CD4-positive, CD25-positive, alpha-beta regulatory T cell (primary cell): Measurements from ENCODE around the gene RNMT. TPM values are rescaled to one million over a fixed set of nuclear protein-coding genes. Genes with fewer than 3 reads are reported as not detected.
A peak's percentile ranks its signal among the peaks of the same experiment; 100 is the strongest.
"Not testable (repeated sequence)": the region's sequence is repeated elsewhere in the genome, so short reads cannot be mapped to it uniquely, and the experiment has no call there.

Experiments used
- ATAC-seq, 2 donors: fragments of 150-1000 bp; cut with Tn5 transposase; one replicate each; pipeline ENCODE4 v1.10.0; 2021; ENCODE audit warnings: low read depth in 2 of 2, moderate number of reproducible peaks in 2 of 2, moderate library complexity in 1 of 2
- DNase-seq, 3 donors: peaks; one replicate each; pipeline versions ENCODE4 v3.0.0 to v3.0.0-alpha.2; 2012 to 2022; ENCODE audit warnings: mixed read lengths in 1 of 3
- H3K27ac ChIP-seq: one replicate; pipeline ENCODE4 v1.7.0; 2013; ENCODE audit warnings: mild to moderate bottlenecking, low read length; ENCODE audit not compliant: insufficient read depth, poor library complexity, severe bottlenecking
- H3K27me3 ChIP-seq: one replicate; pipeline ENCODE4 v1.7.0; 2013; ENCODE audit warnings: low read length; ENCODE audit not compliant: control insufficient read depth, insufficient read depth
- H3K36me3 ChIP-seq: one replicate; pipeline ENCODE4 v1.7.0; 2013; ENCODE audit warnings: mild to moderate bottlenecking, low read length, moderate library complexity; ENCODE audit not compliant: control insufficient read depth, insufficient read depth
- H3K4me1 ChIP-seq: 2 replicates; pipeline ENCODE4 v1.7.0; 2013; ENCODE audit warnings: mild to moderate bottlenecking, low read length; ENCODE audit not compliant: insufficient read depth, control insufficient read depth, poor library complexity, severe bottlenecking
- H3K4me3 ChIP-seq: one replicate; pipeline ENCODE4 v1.7.0; 2013; ENCODE audit warnings: low read depth, mild to moderate bottlenecking, low read length, moderate library complexity
- H3K9me3 ChIP-seq, 2 experiments: 1 replicate in 1 of 2; 2 replicates in 1 of 2; pipeline ENCODE4 v1.7.0; 2013; ENCODE audit warnings: low read length in 2 of 2, mild to moderate bottlenecking in 1 of 2, moderate library complexity in 1 of 2; ENCODE audit not compliant: control insufficient read depth in 2 of 2
- H3K27ac Mint-ChIP-seq, 3 donors: one replicate each; pipeline ENCODE4 v1.8.0; 2020 to 2022; ENCODE audit warnings: mild to moderate bottlenecking in 3 of 3, mixed read lengths in 3 of 3, moderate library complexity in 2 of 3
- H3K27me3 Mint-ChIP-seq: one replicate; pipeline ENCODE4 v1.8.0; 2022; ENCODE audit warnings: mild to moderate bottlenecking, mixed read lengths
- H3K36me3 Mint-ChIP-seq: one replicate; pipeline ENCODE4 v1.8.0; 2020; ENCODE audit warnings: mixed read lengths
- H3K4me1 Mint-ChIP-seq, 4 donors: one replicate each; pipeline ENCODE4 v1.8.0; 2020 to 2022; ENCODE audit warnings: mixed read lengths in 4 of 4, mild to moderate bottlenecking in 1 of 4
- H3K4me3 Mint-ChIP-seq, 4 donors: one replicate each; pipeline ENCODE4 v1.8.0; 2020 to 2022; ENCODE audit warnings: mild to moderate bottlenecking in 4 of 4, mixed read lengths in 4 of 4, moderate library complexity in 3 of 4
- H3K9me3 Mint-ChIP-seq, 7 donors: one replicate each; pipeline ENCODE4 v1.8.0; 2020 to 2022; ENCODE audit warnings: mixed read lengths in 7 of 7, mild to moderate bottlenecking in 3 of 7, moderate library complexity in 2 of 7
- polyA plus RNA-seq, 4 donors: library from polyadenylated mRNA; unstranded; fragments of 300-500 nt; fragmentation: Illumina TruSeq; gene quantifications; one replicate each; pipeline ENCODE4 v1.2.3, GENCODE V29; 2021
- total RNA-seq: library from RNA; stranded (reverse); gene quantifications from one replicate; pipeline ENCODE4 v1.2.3, GENCODE V29; 2022

RNMT gene
- total and polyA plus RNA-seq, 5 donors from 2014 or later = 52.8 to 122 (median 73.2) TPM

DNA sequence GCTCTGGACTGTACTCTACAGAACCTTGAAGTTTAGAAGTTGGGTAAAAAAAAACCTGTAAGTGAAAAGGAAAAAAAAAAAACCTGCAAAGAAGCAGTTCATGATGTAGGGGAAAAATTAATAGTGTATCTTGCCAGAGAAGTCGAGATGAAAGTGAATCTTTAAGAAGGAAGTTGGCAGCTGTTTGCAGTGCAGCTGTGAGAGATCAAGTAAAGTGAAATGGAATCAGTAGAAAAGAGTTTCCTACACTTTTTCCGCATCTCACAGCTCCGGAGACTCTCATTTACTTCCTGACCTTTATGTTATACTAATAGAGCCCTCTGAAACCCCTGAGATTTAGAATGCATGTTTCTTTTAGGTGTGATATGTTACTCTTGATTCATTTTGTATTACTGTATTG lies 19.2 kb downstream of the RNMT start:
- H3K27me3 Mint-ChIP-seq = no peaks in the 10 kb centered on the region
- no peak overlapping the region for H3K4me3 Mint-ChIP-seq
- ATAC-seq (no peak), DNase-seq (no peak)
- Histone ChIP-seq H3K9me3 (no peaks in the 10 kb centered on the region), H3K4me1 (no peaks in the 10 kb centered on the region), H3K27me3 (no peaks in the 10 kb centered on the region), H3K36me3 (peaks cover 81% of the 10 kb centered on the region), H3K27ac (no peak overlapping the region), H3K4me3 (no peak overlapping the region)
- H3K4me1 Mint-ChIP-seq = peaks cover 3 to 11% (median 9%) of the 10 kb centered on the region in 4 donors
- H3K27ac Mint-ChIP-seq = peak overlapping the region in 1 of 3 donors; percentile 2
- H3K9me3 Mint-ChIP-seq = no peaks in the 10 kb centered on the region
- peaks cover 69% of the 10 kb centered on the region for H3K36me3 Mint-ChIP-seq

DNA sequence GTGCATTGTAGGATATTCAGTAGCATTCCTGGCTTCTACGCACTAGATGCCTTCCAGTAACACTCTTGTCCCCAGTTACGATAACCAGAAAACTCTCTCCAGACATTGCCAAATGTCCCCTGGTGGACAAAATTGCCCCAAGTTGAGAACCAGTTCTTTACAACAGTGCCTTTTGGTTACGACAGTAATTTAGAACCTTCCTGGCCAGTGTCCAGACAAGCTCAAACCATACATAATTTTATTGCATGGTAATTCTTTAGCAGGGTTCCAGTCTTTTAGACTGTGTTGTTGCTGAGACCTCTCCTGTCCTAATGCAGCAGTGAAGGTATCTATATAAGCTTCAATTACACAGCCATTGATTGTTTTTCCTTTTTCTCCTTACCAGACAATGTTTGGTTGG lies 20.2 kb downstream of the RNMT start:
- Mint-ChIP-seq H3K27me3 (no peaks in the 10 kb centered on the region), H3K36me3 (peaks cover 75% of the 10 kb centered on the region), H3K4me3 (no peak overlapping the region), H3K4me1 (peaks cover 3 to 11% (median 9%) of the 10 kb centered on the region in 4 donors), H3K9me3 (peaks cover 0 to 2% (median 0%) of the 10 kb centered on the region in 7 donors), H3K27ac (no peak overlapping the region)
- ATAC-seq (no peak), DNase-seq (no peak)
- no peaks in the 10 kb centered on the region for H3K9me3 ChIP-seq
- no peaks in the 10 kb centered on the region for H3K27me3 ChIP-seq
- no peak overlapping the region for H3K4me3 ChIP-seq
- no peaks in the 10 kb centered on the region for H3K4me1 ChIP-seq
- no peak overlapping the region for H3K27ac ChIP-seq
- peaks cover 72% of the 10 kb centered on the region for H3K36me3 ChIP-seq

DNA sequence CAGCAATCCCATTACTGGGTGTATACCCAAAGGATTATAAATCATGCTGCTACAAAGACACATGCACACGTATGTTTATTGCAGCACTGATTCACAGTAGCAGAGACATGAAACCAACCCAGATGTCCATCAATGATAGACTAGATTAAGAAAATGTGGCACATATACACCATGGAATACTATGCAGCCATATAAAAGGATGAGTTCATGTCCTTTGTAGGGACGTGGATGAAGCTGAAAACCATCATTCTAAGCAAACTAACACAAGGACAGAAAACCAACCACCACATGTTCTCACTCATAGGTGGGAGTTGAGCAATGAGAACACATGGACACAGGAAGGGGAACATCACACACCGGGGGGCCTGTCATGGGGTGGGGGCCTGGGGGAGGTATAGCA lies 25.1 kb downstream of the RNMT start:
- ATAC-seq, H3K27ac ChIP-seq, H3K27me3 ChIP-seq, H3K4me1 Mint-ChIP-seq, H3K9me3 ChIP-seq, DNase-seq, H3K4me3 ChIP-seq, H3K9me3 Mint-ChIP-seq, H3K4me1 ChIP-seq, H3K27me3 Mint-ChIP-seq: not testable (repeated sequence)
- H3K36me3 ChIP-seq = peaks cover 75% of the 10 kb centered on the region
- Mint-ChIP-seq H3K36me3 (peaks cover 80% of the 10 kb centered on the region), H3K4me3 (peak overlapping the region in 1 of 4 donors; percentile 11), H3K27ac (peak overlapping the region in 1 of 3 donors; percentile 40)

DNA sequence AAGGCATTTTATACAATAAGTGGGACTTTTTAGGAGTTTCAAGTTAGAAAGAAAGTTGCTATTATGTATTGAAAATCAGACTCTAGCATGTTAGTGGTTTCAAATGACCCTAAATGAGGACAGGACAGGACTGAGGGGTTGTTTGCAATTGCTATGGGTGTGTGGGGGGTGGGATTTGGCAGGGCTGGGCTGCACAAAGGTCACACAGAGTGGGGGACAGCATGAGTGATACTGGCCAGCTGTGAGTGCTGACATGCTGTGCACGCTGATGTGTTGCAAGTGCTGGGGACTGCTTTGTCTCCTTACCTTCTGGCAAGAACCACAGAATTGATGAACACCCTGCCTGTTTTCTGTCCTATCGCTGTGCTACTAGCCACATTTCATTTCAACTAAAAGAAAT lies 29.8 kb downstream of the RNMT start:
- no peak overlapping the region for H3K4me3 ChIP-seq
- H3K27ac ChIP-seq = no peak overlapping the region
- no peaks in the 10 kb centered on the region for H3K27me3 ChIP-seq
- H3K36me3 ChIP-seq = peaks cover 73% of the 10 kb centered on the region
- DNase-seq (no peak), ATAC-seq (no peak)
- H3K36me3 Mint-ChIP-seq = peaks cover 77% of the 10 kb centered on the region
- peaks cover 5 to 9% (median 7%) of the 10 kb centered on the region in 4 donors for H3K4me1 Mint-ChIP-seq
- H3K4me3 Mint-ChIP-seq = no peak overlapping the region
- H3K4me1 ChIP-seq = no peaks in the 10 kb centered on the region
- H3K27ac Mint-ChIP-seq = no peak overlapping the region
- H3K9me3 Mint-ChIP-seq = peaks cover 0 to under 1% (median 0%) of the 10 kb centered on the region in 7 donors
- no peaks in the 10 kb centered on the region for H3K27me3 Mint-ChIP-seq
- H3K9me3 ChIP-seq = no peaks in the 10 kb centered on the region

DNA sequence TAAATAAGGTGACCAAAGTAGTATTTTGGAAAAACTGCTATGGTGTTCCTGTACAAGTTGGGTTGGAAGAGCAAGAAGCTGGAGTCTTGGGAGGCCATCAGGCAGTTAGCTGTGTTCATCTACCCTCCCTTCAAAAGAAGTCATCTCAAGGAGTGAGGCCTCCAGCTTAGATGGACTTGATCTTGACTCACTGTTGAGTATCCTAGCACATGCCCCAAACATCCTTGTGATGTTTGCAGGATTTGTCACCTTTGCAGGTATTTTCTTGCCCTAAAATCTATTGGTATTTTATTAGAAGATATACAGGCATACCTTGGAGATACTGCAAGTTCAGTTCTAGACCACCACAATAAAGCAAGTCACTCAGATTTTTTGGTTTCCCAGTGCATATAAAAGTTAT lies 30.2 kb downstream of the RNMT start:
- no peak overlapping the region for H3K27ac ChIP-seq
- DNase-seq = no peak
- H3K9me3 Mint-ChIP-seq = no peaks in the 10 kb centered on the region
- H3K27me3 ChIP-seq = no peaks in the 10 kb centered on the region
- H3K4me1 ChIP-seq = no peaks in the 10 kb centered on the region
- ATAC-seq = no peak
- peaks cover 77% of the 10 kb centered on the region for H3K36me3 Mint-ChIP-seq
- H3K9me3 ChIP-seq = no peaks in the 10 kb centered on the region
- H3K4me1 Mint-ChIP-seq = peaks cover 5 to 11% (median 8%) of the 10 kb centered on the region in 4 donors
- H3K27me3 Mint-ChIP-seq = no peaks in the 10 kb centered on the region
- H3K4me3 Mint-ChIP-seq = no peak overlapping the region
- no peak overlapping the region for H3K4me3 ChIP-seq
- peaks cover 76% of the 10 kb centered on the region for H3K36me3 ChIP-seq
- H3K27ac Mint-ChIP-seq = no peak overlapping the region

DNA sequence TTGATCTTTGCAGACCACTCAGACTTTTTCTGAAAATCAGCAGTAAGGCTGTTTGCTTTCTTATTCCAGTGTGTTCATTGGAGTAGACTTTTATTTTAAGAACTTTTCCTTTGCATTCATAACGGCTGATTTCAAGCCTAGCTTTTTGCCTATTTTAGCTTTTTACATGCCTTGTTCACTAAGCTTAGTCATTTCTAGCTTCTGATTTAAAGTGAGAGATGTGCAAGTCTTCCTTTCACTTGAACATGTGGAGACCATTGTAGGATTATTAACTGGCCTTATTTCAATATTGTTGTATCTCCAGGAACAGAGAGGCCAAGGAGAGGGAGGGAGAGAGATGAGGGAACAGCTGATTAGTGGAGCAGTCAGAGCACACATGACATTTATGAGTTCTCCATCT lies 32.1 kb downstream of the RNMT start:
- Mint-ChIP-seq H3K9me3 (peaks cover 0 to 2% (median 0%) of the 10 kb centered on the region in 7 donors), H3K4me1 (peaks cover 5 to 11% (median 8%) of the 10 kb centered on the region in 4 donors), H3K27ac (no peak overlapping the region), H3K36me3 (peaks cover 86% of the 10 kb centered on the region), H3K4me3 (no peak overlapping the region), H3K27me3 (no peaks in the 10 kb centered on the region)
- Histone ChIP-seq H3K4me1 (no peaks in the 10 kb centered on the region), H3K36me3 (peaks cover 79% of the 10 kb centered on the region), H3K4me3 (no peak overlapping the region), H3K27ac (no peak overlapping the region), H3K9me3 (no peaks in the 10 kb centered on the region), H3K27me3 (no peaks in the 10 kb centered on the region)
- DNase-seq (no peak), ATAC-seq (no peak)

DNA sequence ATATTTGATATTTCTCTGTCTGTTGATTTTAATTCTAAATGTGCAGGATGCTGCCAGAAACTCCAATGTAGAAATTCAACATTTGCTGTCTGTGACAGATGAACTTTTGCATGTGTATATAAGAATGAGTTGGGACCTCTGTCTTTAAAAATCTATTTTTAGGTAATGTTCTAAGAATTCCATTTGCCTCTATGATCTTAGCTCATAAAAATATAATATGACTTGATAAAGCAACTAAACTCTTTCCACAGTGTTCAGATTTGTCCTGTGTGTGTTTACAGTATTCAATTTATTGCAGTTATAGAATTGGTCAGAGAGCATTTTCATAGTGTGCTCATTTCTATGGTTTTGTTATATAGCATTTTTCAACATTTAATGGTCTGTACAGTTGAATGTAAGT lies 33.6 kb downstream of the RNMT start:
- Mint-ChIP-seq H3K36me3 (peaks cover 89% of the 10 kb centered on the region), H3K27ac (no peak overlapping the region), H3K27me3 (no peaks in the 10 kb centered on the region), H3K4me3 (no peak overlapping the region), H3K9me3 (peaks cover 0 to 12% (median 5%) of the 10 kb centered on the region in 7 donors), H3K4me1 (peaks cover 5 to 11% (median 8%) of the 10 kb centered on the region in 4 donors)
- H3K27ac ChIP-seq = no peak overlapping the region
- H3K4me1 ChIP-seq = no peaks in the 10 kb centered on the region
- H3K27me3 ChIP-seq = no peaks in the 10 kb centered on the region
- no peaks in the 10 kb centered on the region for H3K9me3 ChIP-seq
- no peak for ATAC-seq
- no peak overlapping the region for H3K4me3 ChIP-seq
- no peak for DNase-seq
- peaks cover 65% of the 10 kb centered on the region for H3K36me3 ChIP-seq

DNA sequence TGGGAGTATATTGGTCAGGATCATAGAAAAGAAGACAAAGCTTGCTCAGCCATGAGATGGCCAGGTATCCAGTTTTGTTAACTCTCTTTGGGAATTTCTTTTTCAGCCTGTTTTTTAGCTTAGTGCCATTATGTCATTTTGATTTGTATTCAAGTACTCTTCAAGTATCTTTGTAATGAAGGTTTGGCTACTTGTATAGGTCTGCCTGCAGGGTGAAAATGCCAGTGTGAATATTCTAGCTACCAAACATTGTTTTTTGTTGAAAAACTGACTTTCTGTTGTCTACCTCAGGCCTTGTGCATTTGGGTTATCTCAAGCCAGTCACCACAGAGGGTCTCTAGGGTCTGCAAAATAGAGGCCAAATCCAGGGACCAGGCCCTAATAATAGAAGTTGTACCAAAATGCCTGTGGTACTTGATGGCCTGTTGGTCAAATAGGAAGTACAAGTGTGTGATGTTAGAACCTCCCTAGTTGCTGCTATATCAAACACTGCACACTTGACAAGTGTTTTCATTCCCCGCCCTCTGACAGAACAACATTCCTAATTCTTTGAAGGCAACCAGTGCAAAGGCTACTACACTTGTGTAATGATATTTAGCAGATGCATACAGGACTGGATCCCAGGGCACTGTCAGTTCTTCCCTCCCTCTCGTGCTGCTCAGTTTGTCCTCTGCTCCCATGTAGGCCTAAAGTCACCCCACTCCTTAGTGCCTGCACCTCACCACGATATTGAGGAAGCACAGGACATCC lies 36.4 kb downstream of the RNMT start:
- Histone ChIP-seq H3K4me1 (no peaks in the 10 kb centered on the region), H3K27me3 (no peaks in the 10 kb centered on the region), H3K9me3 (peaks cover 8 to 15% of the 10 kb centered on the region in 2 experiments), H3K36me3 (peaks cover 41% of the 10 kb centered on the region), H3K4me3 (no peak overlapping the region), H3K27ac (no peak overlapping the region)
- peaks cover 2 to 34% (median 13%) of the 10 kb centered on the region in 7 donors for H3K9me3 Mint-ChIP-seq
- peak overlapping the region in 1 of 4 donors; percentile 18 for H3K4me3 Mint-ChIP-seq
- H3K4me1 Mint-ChIP-seq = peaks cover 4 to 9% (median 7%) of the 10 kb centered on the region in 4 donors
- H3K27me3 Mint-ChIP-seq = peaks cover 5% of the 10 kb centered on the region
- ATAC-seq = no peak
- no peak overlapping the region for H3K27ac Mint-ChIP-seq
- peaks cover 61% of the 10 kb centered on the region for H3K36me3 Mint-ChIP-seq
- no peak for DNase-seq
